ENCODE results near the gene APEX1. TPM values are rescaled to one million over a fixed set of nuclear protein-coding genes. Genes with fewer than 3 reads are reported as not detected.
A peak's percentile ranks its signal among the peaks of the same experiment; 100 is the strongest.

APEX1 gene
- 100 to 1,000 TPM; 310 to 338 (median 322) TPM for polyA plus RNA-seq (ENCODE audit: insufficient read length in 4 of 4)

- DNase-seq (ENCODE audit: low read depth in 4 of 4, low spot score in 2 of 4) = peak; percentile 97 to 100 (median 99)
Observed at GRCh38 chr14:20454516-20455354, at the start of gene APEX1, which contains the start of gene OSGEP. APEX1 (plus strand) TSS chr14:20455226; CDS start chr14:20455646, 420 bp downstream. OSGEP (minus strand) TSS chr14:20454812; CDS start chr14:20454683, 129 bp downstream.

GRCh38 chr14:20409226-20409625 is 45.8 kb upstream of the APEX1 start:
- DNase-seq (ENCODE audit: low read depth in 4 of 4, low spot score in 2 of 4) = no peak

- no peak for DNase-seq (ENCODE audit: low read depth in 4 of 4, low spot score in 2 of 4)
Observed at GRCh38 chr14:20412411-20412810, 42.6 kb upstream of the APEX1 start.

- peak; percentile 44 to 78 (median 66) for DNase-seq (ENCODE audit: low read depth in 4 of 4, low spot score in 2 of 4)
Observed at GRCh38 chr14:20412876-20413743, 41.9 kb upstream of the APEX1 start, which contains the start of gene TEP1. TEP1 (minus strand) TSS chr14:20413501; CDS start chr14:20408439, 5,062 bp downstream.

GRCh38 chr14:20413744-20414082 is 41.3 kb upstream of the APEX1 start:
- DNase-seq (ENCODE audit: low read depth in 4 of 4, low spot score in 2 of 4) = no peak

GRCh38 chr14:20415782-20416206 is 39.2 kb upstream of the APEX1 start:
- no peak for DNase-seq (ENCODE audit: low read depth in 4 of 4, low spot score in 2 of 4)

GRCh38 chr14:20416223-20416622 is 38.8 kb upstream of the APEX1 start:
- DNase-seq (ENCODE audit: low read depth in 4 of 4, low spot score in 2 of 4) = no peak

GRCh38 chr14:20417250-20418186 is 37.5 kb upstream of the APEX1 start:
- DNase-seq (ENCODE audit: low read depth in 4 of 4, low spot score in 2 of 4) = no peak

- no peak for DNase-seq (ENCODE audit: low read depth in 4 of 4, low spot score in 2 of 4)
Observed at GRCh38 chr14:20418501-20418909, 36.5 kb upstream of the APEX1 start.

GRCh38 chr14:20419419-20419818 is 35.6 kb upstream of the APEX1 start:
- DNase-seq (ENCODE audit: low read depth in 4 of 4, low spot score in 2 of 4) = no peak

- no peak for DNase-seq (ENCODE audit: low read depth in 4 of 4, low spot score in 2 of 4)
Observed at GRCh38 chr14:20421267-20421666, 33.8 kb upstream of the APEX1 start.

- no peak for DNase-seq (ENCODE audit: low read depth in 4 of 4, low spot score in 2 of 4)
Observed at GRCh38 chr14:20422886-20423285, 32.1 kb upstream of the APEX1 start.

- DNase-seq (ENCODE audit: low read depth in 4 of 4, low spot score in 2 of 4) = no peak
Observed at GRCh38 chr14:20424851-20425250, 30.2 kb upstream of the APEX1 start.

GRCh38 chr14:20427231-20428009 is 27.6 kb upstream of the APEX1 start:
- DNase-seq (ENCODE audit: low read depth in 4 of 4, low spot score in 2 of 4) = no peak

- DNase-seq (ENCODE audit: low read depth in 4 of 4, low spot score in 2 of 4) = no peak
Observed at GRCh38 chr14:20428010-20428365, 27.0 kb upstream of the APEX1 start.

GRCh38 chr14:20428802-20429201 is 26.2 kb upstream of the APEX1 start:
- DNase-seq (ENCODE audit: low read depth in 4 of 4, low spot score in 2 of 4) = no peak

- DNase-seq (ENCODE audit: low read depth in 4 of 4, low spot score in 2 of 4) = no peak
Observed at GRCh38 chr14:20429801-20430669, 25.0 kb upstream of the APEX1 start.
